SK-N-MC (cell line): Measurements from ENCODE around the gene RBM39.

Experiments used
- EZH2 ChIP-seq: fragments of 200-600 bp; sonication (generic); IDR thresholded peaks from one replicate; pipeline ENCODE4 v1.6.1; 2017; ENCODE audit warnings: antibody characterized with exemption
- FOXP2 ChIP-seq: optimal IDR thresholded peaks from 2 replicates; pipeline ENCODE3; 2011; ENCODE audit warnings: mild to moderate bottlenecking, moderate library complexity; ENCODE audit not compliant: insufficient read depth; ENCODE audit errors: extremely low read length, control extremely low read depth
- POLR2AphosphoS5 ChIP-seq: IDR thresholded peaks from 2 replicates; pipeline ENCODE4 v1.6.1; 2012; ENCODE audit warnings: mild to moderate bottlenecking, low read depth, low read length, borderline replicate concordance

DNA sequence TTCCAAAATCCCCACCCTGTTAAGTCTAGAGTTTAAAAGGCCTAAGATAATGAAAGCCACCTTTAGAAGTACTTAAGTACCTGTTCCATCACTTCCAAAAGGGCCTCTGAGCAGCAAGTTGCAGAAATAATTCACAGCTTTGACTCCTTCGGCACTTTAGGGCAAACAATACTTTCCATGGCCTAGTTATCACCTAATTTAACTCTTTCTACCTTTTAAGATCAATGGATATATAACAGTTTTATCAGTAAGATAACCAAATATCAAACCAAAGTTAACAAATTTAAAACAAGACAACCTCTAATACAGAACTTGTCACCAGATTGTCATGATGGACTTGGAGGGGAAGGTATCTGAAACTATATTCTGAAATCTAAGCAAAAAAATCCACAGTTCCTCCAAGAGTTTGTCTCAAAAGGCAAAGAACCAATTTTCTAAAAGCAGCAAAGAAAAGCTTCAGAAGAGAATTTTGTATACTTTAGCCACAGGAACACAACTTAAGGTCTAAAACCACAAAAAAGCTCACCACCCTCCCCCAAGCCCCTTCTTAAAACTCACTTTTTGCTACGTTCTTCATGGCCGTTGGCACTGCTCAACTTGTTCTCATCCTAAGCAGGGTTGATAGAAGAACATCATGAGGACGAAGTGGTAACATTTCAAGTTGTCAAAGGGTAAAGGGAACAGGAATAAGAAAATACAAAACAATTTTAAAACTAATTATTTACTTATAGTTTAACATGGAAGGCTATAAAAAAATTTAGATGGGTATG is 3.5 kb downstream of the RBM39 start:
- TF ChIP-seq EZH2: no peak
- no peak for TF ChIP-seq POLR2AphosphoS5
- no peak for TF ChIP-seq FOXP2
